NK-92 (cell line): ENCODE measurements around the gene OR7G3.

Experiments
- DNase-seq: peaks from one replicate; lab custom pipeline; 2025; ENCODE audit not compliant: unreplicated experiment; lab: John Stamatoyannopoulos, UW

Gene OR7G3

DNA sequence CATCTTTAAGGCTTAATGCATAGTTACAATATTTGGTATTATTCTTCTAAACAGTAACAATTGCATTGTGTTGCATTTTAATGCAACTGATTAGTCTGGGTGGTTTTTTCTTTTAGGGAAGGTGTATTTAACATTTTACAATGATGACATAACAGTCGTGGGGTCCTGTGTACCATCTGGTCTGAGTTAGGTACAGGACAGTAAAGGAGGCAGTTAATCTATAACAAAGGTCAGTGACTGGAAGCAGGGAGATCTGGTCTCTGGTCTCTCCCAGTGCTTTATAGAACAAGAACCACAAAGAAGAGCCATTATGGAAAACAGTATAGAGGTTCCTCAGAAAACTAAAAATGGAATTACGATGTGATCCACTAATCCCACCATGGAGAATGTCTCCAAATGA lies 16.8 kb downstream of the OR7G3 start:
- no peak for DNase-seq

DNA sequence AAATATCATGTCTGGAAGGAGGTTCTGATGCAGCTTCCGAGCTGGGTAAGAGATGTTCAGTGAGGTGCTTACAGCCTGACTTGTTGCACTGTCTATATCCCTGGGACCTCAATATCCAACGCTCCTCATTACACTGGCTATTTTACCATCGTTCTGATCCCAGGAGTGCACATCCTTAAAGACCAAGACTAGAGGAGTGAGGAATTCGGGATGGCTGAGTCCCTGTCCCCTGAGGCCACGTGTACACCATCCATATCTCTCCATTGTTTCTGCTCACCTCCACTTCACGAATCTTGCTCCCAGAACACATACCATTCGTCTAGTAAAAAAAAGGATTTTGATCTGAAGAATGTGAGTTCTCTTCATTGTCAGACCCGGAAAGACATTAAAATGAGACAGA lies 19.4 kb downstream of the OR7G3 start, which contains the start of gene OR7G2:
Gene OR7G2 (minus strand): TSS at position 101 of the 400 bp plus-strand sequence. CDS start 4,232 bp downstream, outside the sequence.
- no peak for DNase-seq

- DNase-seq = no peak
These were observed 40.0 kb downstream of the OR7G3 start, which contains the start of gene OR1M1 for GRCh38 chr19:9086761-9087160. Gene OR1M1, plus strand, starts transcription at chr19:9087061. Its CDS starts 6,184 bp downstream, at chr19:9093245.

GRCh38 chr19:9078651-9079050 lies 48.1 kb downstream of the OR7G3 start:
- no peak for DNase-seq

- DNase-seq = no peak
These were observed 49.8 kb downstream of the OR7G3 start for GRCh38 chr19:9076901-9077300.
